HG03066 (cell line): ENCODE data around the gene HSPD1.

ENCODE experiments used
- ATAC-seq: cut with Tn5 transposase; IDR thresholded peaks from one replicate; pipeline ENCODE4 v1.9.1; 2021; ENCODE audit warnings: low read depth; ENCODE audit not compliant: unreplicated experiment

The HSPD1 gene

GRCh38 chr2:197499594-197500502 lies at the start of gene HSPD1, which contains the start of gene HSPE1:
Gene HSPD1 (minus strand): TSS chr2:197499840. CDS start chr2:197498848, 992 bp downstream.
Gene HSPE1 (plus strand): TSS chr2:197500379. CDS start chr2:197500437, 58 bp downstream.
- ATAC-seq, result peak; percentile 70

- ATAC-seq, result no peak
Observed at GRCh38 chr2:197548582-197548981, 48.9 kb upstream of the HSPD1 start.

- no peak for ATAC-seq
Observed at GRCh38 chr2:197547163-197547900, 47.7 kb upstream of the HSPD1 start.

GRCh38 chr2:197543206-197543605 lies 43.6 kb upstream of the HSPD1 start:
- no peak for ATAC-seq

GRCh38 chr2:197539734-197540133 lies 40.1 kb upstream of the HSPD1 start:
- no peak for ATAC-seq

- ATAC-seq, result no peak
Observed at GRCh38 chr2:197538412-197538811, 38.8 kb upstream of the HSPD1 start.

GRCh38 chr2:197517150-197517549 lies 17.5 kb upstream of the HSPD1 start:
- ATAC-seq, result no peak

- peak; percentile 13 for ATAC-seq
Observed at GRCh38 chr2:197516393-197516761, 16.7 kb upstream of the HSPD1 start.

GRCh38 chr2:197515739-197516392 lies 16.2 kb upstream of the HSPD1 start, which contains the start of gene MOB4:
Gene MOB4 (plus strand): TSS chr2:197516066. CDS start chr2:197516087, 21 bp downstream.
- ATAC-seq, result peak; percentile 92

GRCh38 chr2:197515315-197515738 lies 15.7 kb upstream of the HSPD1 start:
- no peak for ATAC-seq

- ATAC-seq, result no peak
Observed at GRCh38 chr2:197514754-197515153, 15.1 kb upstream of the HSPD1 start.

- ATAC-seq, result no peak
Observed at GRCh38 chr2:197513915-197514314, 14.3 kb upstream of the HSPD1 start.

- ATAC-seq, result no peak
Observed at GRCh38 chr2:197506658-197507057, 7.0 kb upstream of the HSPD1 start.

GRCh38 chr2:197504512-197504911 lies 4.9 kb upstream of the HSPD1 start:
- ATAC-seq, result no peak

- ATAC-seq, result no peak
Observed at GRCh38 chr2:197504000-197504399, 4.4 kb upstream of the HSPD1 start.

- ATAC-seq, result no peak
Observed at GRCh38 chr2:197502685-197503084, 3.0 kb upstream of the HSPD1 start.

- ATAC-seq, result no peak
Observed at GRCh38 chr2:197502201-197502600, 2.6 kb upstream of the HSPD1 start.

GRCh38 chr2:197500503-197501131 lies 977 bp upstream of the HSPD1 start:
- ATAC-seq, result peak; percentile 4

- peak; percentile 22 for ATAC-seq
Observed at GRCh38 chr2:197498937-197499593, 575 bp downstream of the HSPD1 start.
